Upper lobe of left lung (tissue), 6 donors: ENCODE results near the gene MAD1L1. TPM values are rescaled to one million over a fixed set of nuclear protein-coding genes. Genes with fewer than 3 reads are reported as not detected.

ENCODE experiments used
- ATAC-seq, 2 donors: fragments of 200-7000 bp; cut with Tn5 transposase; one replicate each; pipeline ENCODE4 v1.9.1; 2022; ENCODE audit warnings: mild to moderate bottlenecking in 2 of 2, moderate library complexity in 2 of 2; ENCODE audit not compliant: low FRiP score in 2 of 2
- DNase-seq, 2 donors: peaks; one replicate each; pipeline ENCODE4 v3.0.0-alpha.2; 2019 to 2020
- H3K27ac ChIP-seq, 4 donors: fragments of 200-600 bp; sonication (generic); one replicate each; pipeline ENCODE4 v1.5.1; 2016 to 2019
- H3K27me3 ChIP-seq, 4 donors: fragments of 200-600 bp; sonication (generic); one replicate each; pipeline ENCODE4 v1.5.1; 2017 to 2019
- H3K36me3 ChIP-seq, 4 donors: fragments of 200-600 bp; sonication (generic); one replicate each; pipeline ENCODE4 v1.5.1; 2016 to 2019
- H3K4me1 ChIP-seq, 4 donors: fragments of 200-600 bp; sonication (generic); one replicate each; pipeline ENCODE4 v1.5.1; 2018 to 2019
- H3K4me3 ChIP-seq, 4 donors: fragments of 200-600 bp; sonication (generic); one replicate each; pipeline ENCODE4 v1.5.1; 2017 to 2019; ENCODE audit warnings: mild to moderate bottlenecking in 2 of 4, moderate library complexity in 1 of 4
- H3K9me3 ChIP-seq, 4 donors: fragments of 200-600 bp; sonication (generic); one replicate each; pipeline ENCODE4 v1.5.1; 2018 to 2019
- EP300 ChIP-seq, 4 donors: sonication (generic); formaldehyde crosslinking; IDR thresholded peaks; one replicate each; pipeline ENCODE4 v1.5.1; 2017; ENCODE audit warnings: antibody characterized with exemption in 4 of 4, control low read depth in 2 of 4
- POLR2A ChIP-seq, 4 donors: fragments of 450-650 bp; IDR thresholded peaks; one replicate each; pipeline ENCODE4 v1.5.1; 2016 to 2017; ENCODE audit warnings: antibody characterized with exemption in 4 of 4, mild to moderate bottlenecking in 2 of 4
- POLR2AphosphoS5 ChIP-seq, 2 donors: sonication (generic); formaldehyde crosslinking; IDR thresholded peaks; one replicate each; pipeline ENCODE4 v1.5.1; 2017; ENCODE audit warnings: antibody characterized with exemption in 2 of 2
- WGBS, 2 donors: methylation state at CpG; one replicate each; pipeline ENCODE4 v1.1.5; 2017 to 2018; 5-methylcytosine and 5-hydroxymethylcytosine counted together
- total RNA-seq, 6 donors: library from RNA; depleted of rRNA in 4 of 6; stranded (reverse); fragments of >200 nt in 4 of 6; gene quantifications; one replicate each; pipeline versions ENCODE4 v1.1.0 to v1.2.1, GENCODE V29; 2016 to 2021
- TF ChIP-seq, protein P1 (sequence below), 6 experiments: fragments of 450-650 bp in 4 of 6; fragments of 200-600 bp in 2 of 6; sonication (generic) in 2 of 6; IDR thresholded peaks; one replicate each; pipeline ENCODE4 v1.5.1; 2016 to 2019; ENCODE audit warnings: antibody characterized with exemption in 6 of 6
- donor health status: DM: no; HTN: no; CAD: no; lungs with moderate emphysema.
- donor health status: DM: no; HTN: yes; CAD: no; lungs with severe emphysema.

The MAD1L1 gene
- total RNA-seq, 6 donors from 2014 or later: 40.6 to 364 (median 65.6) TPM

DNA sequence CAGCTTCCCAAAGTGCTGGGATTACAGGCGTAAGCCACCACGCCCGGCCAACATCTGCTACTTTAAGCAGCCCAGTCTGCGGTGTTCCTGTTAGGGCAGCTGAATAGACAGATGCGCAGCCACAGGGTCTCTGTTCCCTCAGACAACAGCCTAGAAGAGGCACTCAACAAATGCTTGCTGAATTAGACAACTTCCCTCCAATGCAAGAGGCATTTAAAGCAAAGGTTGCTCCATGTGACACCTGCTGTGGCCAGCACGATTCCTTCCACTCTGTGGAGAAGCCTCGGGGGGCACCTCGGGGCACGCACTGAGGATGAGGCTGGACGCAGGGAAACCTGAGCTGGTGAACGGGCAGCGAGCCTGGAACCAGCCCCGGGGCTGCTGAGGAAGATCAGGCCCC lies 237.8 kb downstream of the MAD1L1 start:
- Histone ChIP-seq H3K27ac (no peak overlapping the region), H3K4me3 (no peak overlapping the region), H3K9me3 (no peaks in the 10 kb centered on the region), H3K36me3 (no peaks in the 10 kb centered on the region), H3K27me3 (no peaks in the 10 kb centered on the region), H3K4me1 (no peaks in the 10 kb centered on the region)
- TF ChIP-seq POLR2AphosphoS5 (IDR thresholded peaks at IDR 0.05) (no peak), POLR2A (IDR thresholded peaks at IDR 0.05) (no peak), EP300 (IDR thresholded peaks at IDR 0.05) (no peak)
- TF ChIP-seq, protein P1, sequence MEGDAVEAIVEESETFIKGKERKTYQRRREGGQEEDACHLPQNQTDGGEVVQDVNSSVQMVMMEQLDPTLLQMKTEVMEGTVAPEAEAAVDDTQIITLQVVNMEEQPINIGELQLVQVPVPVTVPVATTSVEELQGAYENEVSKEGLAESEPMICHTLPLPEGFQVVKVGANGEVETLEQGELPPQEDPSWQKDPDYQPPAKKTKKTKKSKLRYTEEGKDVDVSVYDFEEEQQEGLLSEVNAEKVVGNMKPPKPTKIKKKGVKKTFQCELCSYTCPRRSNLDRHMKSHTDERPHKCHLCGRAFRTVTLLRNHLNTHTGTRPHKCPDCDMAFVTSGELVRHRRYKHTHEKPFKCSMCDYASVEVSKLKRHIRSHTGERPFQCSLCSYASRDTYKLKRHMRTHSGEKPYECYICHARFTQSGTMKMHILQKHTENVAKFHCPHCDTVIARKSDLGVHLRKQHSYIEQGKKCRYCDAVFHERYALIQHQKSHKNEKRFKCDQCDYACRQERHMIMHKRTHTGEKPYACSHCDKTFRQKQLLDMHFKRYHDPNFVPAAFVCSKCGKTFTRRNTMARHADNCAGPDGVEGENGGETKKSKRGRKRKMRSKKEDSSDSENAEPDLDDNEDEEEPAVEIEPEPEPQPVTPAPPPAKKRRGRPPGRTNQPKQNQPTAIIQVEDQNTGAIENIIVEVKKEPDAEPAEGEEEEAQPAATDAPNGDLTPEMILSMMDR (IDR thresholded peaks at IDR 0.05): no peak
- ATAC-seq (no peak), DNase-seq (peak in 1 of 2 donors; percentile 44)
- 90 to 94% methylated on average over 5 to 13 of the region's 13 CpGs for WGBS, 2 donors

DNA sequence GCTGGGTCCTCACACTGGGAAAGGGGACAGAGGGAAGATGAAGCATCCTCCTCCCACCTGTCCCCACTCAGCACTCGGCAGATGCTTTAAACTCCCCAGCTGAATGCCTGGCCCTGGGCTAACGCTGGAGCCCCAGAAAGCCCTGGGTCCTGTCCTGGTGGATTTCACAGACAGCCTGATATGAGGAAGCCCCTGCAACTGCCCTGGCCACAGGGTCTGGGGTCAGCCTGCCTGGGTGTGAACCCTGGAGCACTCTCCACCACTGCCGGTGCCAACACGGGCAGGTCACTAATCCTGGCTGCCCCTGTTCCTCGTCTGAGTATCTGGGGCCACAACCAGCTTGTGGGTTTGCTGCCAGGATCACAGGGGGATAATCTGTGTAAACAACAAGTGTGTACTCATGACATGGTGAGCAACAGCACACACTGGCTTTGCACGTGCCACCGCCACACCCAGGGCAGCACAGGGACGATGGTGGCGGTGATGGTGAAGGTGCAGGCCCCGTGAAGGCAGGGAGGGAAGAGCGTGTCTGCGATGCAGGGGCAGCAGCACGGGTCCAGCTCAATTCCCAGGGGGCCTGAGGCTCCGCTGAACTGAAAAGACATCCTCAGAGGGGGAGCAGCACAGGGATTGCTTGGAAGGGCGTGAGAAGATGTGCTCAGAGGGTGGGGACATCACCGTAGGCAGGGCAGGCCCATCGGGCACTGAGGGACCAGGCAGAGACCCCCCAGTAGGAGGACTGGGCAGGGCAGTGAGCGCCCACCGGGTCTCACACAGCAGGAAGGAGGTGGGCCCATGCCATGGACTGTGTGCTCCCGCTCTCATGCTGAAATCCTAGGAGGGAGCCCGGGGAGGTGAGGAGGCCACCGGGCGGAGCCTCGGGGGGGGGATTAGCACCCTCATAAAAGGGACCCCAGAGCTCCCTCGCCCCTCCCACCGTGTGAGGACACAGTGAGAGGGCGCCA lies 238.7 kb downstream of the MAD1L1 start:
- TF ChIP-seq EP300 (IDR thresholded peaks at IDR 0.05): no peak
- TF ChIP-seq POLR2AphosphoS5 (IDR thresholded peaks at IDR 0.05): no peak
- TF ChIP-seq POLR2A (IDR thresholded peaks at IDR 0.05): no peak
- TF ChIP-seq, protein P1 (IDR thresholded peaks at IDR 0.05): no peak
- no peaks in the 10 kb centered on the region for H3K9me3 ChIP-seq
- H3K4me3 ChIP-seq: no peak overlapping the region
- WGBS, 2 donors: 84 to 85% methylated on average over 20 to 27 of the region's 27 CpGs
- DNase-seq (peak in 1 of 2 donors; percentile 56), ATAC-seq (peak in 1 of 2 donors; percentile 15)
- H3K36me3 ChIP-seq: no peaks in the 10 kb centered on the region
- no peaks in the 10 kb centered on the region for H3K4me1 ChIP-seq
- H3K27me3 ChIP-seq: no peaks in the 10 kb centered on the region
- H3K27ac ChIP-seq: no peak overlapping the region

DNA sequence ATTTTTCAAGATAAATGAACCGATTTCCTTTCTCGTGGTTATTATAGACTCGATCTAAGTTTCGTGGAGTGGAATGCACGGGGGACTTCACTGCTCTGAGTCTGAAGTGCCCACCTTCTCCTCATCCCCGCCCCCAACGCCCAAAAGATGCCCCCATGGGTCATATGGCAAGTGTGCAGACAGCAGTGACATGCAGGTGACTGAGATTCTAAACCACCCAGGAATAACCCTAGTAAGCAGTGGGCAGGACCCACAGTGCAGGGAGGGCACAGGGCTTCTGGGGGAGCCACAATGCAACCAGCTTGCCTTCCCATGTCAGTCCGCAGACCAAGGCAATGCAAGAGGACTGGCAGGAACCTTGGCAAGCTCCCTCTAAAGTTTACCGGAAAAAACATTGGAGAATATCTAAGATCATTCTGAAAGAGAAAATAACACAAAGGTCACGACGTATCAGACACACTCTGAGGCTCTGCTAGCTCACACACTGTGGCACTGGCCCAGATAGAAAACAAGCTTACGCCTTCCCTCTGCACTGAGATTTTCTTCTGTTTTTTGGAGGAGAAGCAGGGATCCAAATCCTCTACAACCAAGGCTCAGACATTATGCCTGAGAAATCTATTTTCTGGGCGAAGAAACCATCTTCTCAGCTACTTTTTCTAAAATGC lies 239.6 kb downstream of the MAD1L1 start:
- DNase-seq: no peak
- 85 to 86% methylated on average over 13 of the region's 13 CpGs for WGBS, 2 donors
- no peak overlapping the region for H3K27ac ChIP-seq
- H3K4me1 ChIP-seq: no peaks in the 10 kb centered on the region
- no peaks in the 10 kb centered on the region for H3K9me3 ChIP-seq
- H3K36me3 ChIP-seq: no peaks in the 10 kb centered on the region
- no peak overlapping the region for H3K4me3 ChIP-seq
- no peaks in the 10 kb centered on the region for H3K27me3 ChIP-seq
- no peak for ATAC-seq
- TF ChIP-seq EP300 (IDR thresholded peaks at IDR 0.05): no peak
- TF ChIP-seq POLR2A (IDR thresholded peaks at IDR 0.05): no peak
- TF ChIP-seq, protein P1 (IDR thresholded peaks at IDR 0.05): no peak
- no peak for TF ChIP-seq POLR2AphosphoS5 (IDR thresholded peaks at IDR 0.05)

DNA sequence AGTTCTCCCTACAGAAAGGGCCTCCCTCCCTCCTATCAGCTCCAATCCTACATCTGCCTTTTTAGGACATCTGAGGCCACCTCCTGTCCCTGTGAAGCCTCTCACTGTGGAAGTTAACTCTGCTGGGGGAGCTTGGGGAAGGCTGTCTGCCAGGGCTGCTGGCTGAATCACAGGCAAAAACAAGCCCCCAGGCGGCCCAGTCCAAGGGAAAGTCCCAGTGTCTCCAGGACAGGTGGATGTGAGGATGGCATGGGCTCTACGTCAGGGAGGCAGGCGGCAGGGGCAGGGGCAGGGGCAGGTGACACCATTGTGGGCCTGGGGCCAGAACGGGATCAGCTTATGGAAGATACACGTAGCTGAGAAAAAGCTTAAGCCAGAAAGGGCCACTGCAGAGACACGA lies 240.2 kb downstream of the MAD1L1 start:
- H3K27ac ChIP-seq: no peak overlapping the region
- H3K4me3 ChIP-seq: no peak overlapping the region
- H3K4me1 ChIP-seq: no peaks in the 10 kb centered on the region
- no peaks in the 10 kb centered on the region for H3K27me3 ChIP-seq
- no peaks in the 10 kb centered on the region for H3K9me3 ChIP-seq
- no peak for DNase-seq
- no peak for TF ChIP-seq POLR2A (IDR thresholded peaks at IDR 0.05)
- no peak for TF ChIP-seq POLR2AphosphoS5 (IDR thresholded peaks at IDR 0.05)
- TF ChIP-seq EP300 (IDR thresholded peaks at IDR 0.05): no peak
- TF ChIP-seq, protein P1 (IDR thresholded peaks at IDR 0.05): no peak
- no peaks in the 10 kb centered on the region for H3K36me3 ChIP-seq
- WGBS, 2 donors: 85 to 99% methylated on average over 6 of the region's 6 CpGs
- ATAC-seq: no peak
